HG03521 (cell line): ENCODE results near the gene SLC19A2.
A peak's percentile ranks its signal among the peaks of the same experiment; 100 is the strongest.
"Not testable (repeated sequence)": the region's sequence is repeated elsewhere in the genome, so short reads cannot be mapped to it uniquely, and the experiment has no call there.

ENCODE experiments used
- ATAC-seq: cut with Tn5 transposase; IDR thresholded peaks from one replicate; pipeline ENCODE4 v1.9.1; 2021; ENCODE audit warnings: mild to moderate bottlenecking, moderate library complexity; ENCODE audit not compliant: unreplicated experiment

Gene SLC19A2, protein sequence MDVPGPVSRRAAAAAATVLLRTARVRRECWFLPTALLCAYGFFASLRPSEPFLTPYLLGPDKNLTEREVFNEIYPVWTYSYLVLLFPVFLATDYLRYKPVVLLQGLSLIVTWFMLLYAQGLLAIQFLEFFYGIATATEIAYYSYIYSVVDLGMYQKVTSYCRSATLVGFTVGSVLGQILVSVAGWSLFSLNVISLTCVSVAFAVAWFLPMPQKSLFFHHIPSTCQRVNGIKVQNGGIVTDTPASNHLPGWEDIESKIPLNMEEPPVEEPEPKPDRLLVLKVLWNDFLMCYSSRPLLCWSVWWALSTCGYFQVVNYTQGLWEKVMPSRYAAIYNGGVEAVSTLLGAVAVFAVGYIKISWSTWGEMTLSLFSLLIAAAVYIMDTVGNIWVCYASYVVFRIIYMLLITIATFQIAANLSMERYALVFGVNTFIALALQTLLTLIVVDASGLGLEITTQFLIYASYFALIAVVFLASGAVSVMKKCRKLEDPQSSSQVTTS

GRCh38 chr1:169485431-169486280, at the start of gene SLC19A2:
SLC19A2 (minus strand) TSS chr1:169485944; CDS start chr1:169485766, 178 bp downstream.
- ATAC-seq: peak; percentile 98

- ATAC-seq: no peak
Measured at GRCh38 chr1:169534653-169535052, 48.9 kb upstream of the SLC19A2 start.

DNA sequence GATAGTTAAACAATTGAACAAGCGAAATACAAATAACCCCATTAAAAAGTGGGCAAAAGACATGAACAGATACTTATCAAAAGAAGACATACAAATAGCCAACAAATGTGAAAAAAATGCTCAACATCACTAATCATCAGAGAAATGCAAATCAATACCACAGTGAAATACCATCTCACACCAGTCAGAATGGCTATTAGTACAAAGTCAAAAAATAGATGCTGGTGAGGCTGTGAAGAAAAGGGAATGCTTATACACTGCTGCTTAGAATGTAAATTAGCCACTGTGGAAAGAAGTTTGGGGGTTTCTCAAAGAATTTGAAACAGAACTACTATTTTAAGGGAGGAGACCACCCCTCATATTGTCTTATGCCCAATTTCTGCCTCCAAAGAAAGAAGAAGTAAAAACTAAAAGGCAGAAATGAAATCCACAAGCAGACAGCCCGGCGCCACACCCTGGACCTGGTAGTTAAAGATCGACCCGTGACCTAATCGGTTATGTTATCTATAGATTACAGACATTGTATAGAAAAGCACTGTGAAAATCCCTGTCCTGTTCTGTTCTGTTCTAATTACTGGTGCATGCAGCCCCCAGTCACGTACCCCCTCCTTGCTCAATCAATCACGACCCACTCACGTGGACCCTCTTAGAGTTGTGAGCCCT, 47.9 kb upstream of the SLC19A2 start:
- not testable (repeated sequence) for ATAC-seq

GRCh38 chr1:169530448-169530847, 44.7 kb upstream of the SLC19A2 start:
- ATAC-seq: no peak

- no peak for ATAC-seq
Measured at GRCh38 chr1:169529068-169529642, 43.4 kb upstream of the SLC19A2 start.

DNA sequence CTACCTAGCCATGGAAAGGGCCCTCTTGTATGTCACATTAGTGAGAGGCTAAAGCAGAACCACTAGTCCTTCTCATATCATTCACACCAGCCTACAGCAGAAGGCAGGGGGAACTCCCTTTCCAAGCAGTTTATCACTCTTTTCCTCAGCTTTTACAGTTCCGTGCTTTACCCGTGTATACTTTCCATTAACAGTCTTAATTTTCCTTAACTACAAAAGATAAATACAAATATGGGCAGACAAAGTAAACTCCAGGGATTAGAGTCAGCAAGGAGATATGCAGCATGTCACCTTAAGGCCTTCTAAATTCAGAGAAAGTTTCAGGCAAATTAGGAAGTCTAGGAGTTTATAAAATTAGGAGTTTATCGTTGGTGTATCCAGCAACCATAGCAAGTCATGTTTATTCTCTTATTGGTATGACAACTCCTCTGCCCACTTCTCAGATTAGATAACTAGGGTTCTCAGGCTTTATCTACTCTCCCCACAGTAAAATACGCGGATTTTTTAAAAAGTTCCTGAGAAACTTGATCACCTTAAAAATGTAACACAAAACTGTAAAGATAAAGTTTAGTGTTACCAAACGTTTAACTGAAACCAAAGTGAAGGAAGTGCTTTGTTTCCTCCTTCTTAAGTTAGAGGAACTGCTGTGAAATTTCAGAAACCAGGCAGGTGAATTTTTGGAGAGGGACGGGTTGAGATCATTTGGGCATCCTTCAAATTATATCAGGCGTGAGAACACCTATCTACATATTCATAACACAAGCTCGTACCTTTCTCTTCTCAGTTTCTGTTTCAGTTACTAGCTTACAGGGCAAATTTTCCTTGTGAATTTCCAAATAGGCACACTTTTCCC, 42.7 kb upstream of the SLC19A2 start:
- no peak for ATAC-seq

DNA sequence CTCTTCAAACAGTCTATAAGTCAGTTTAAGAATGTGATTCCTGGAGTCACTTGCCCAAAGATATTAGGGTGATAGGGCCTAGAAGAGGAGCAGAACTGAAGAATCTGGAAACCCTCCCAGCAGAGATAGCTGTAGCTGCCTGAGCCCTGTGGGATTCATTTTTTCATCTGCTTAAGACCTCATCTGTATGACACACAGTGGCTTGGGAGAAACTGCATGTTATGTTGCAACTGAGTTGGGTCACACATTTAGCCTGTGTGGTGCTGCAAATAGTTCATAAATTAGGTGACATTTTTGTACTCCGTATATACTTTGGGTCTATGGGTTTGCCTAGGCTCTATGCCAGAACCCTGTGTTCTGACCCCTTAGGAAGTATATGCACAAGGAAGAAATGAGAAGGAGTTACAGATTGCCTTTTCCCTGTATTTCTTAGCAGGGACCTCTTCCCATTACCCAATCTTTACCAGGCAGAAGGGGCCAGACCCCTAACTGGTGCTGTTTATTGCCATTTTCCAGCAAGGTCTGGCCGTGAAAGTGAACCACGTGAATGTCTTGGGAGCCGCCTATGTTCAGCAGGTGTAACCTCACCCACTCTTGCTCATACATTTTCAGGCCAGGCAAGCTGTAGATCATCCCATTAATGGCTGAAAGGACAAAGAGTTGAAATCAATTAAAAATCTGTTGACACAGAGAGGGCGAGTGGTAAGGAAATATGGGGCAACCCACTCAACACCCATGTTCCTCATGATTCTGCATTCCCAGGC, 41.9 kb upstream of the SLC19A2 start:
- no peak for ATAC-seq

GRCh38 chr1:169527001-169527400, 41.3 kb upstream of the SLC19A2 start:
- ATAC-seq: no peak

- ATAC-seq: no peak
Measured at GRCh38 chr1:169526120-169526832, 40.5 kb upstream of the SLC19A2 start.

GRCh38 chr1:169525391-169525790, 39.6 kb upstream of the SLC19A2 start:
- ATAC-seq: no peak

GRCh38 chr1:169523904-169524303, 38.2 kb upstream of the SLC19A2 start:
- ATAC-seq: no peak

DNA sequence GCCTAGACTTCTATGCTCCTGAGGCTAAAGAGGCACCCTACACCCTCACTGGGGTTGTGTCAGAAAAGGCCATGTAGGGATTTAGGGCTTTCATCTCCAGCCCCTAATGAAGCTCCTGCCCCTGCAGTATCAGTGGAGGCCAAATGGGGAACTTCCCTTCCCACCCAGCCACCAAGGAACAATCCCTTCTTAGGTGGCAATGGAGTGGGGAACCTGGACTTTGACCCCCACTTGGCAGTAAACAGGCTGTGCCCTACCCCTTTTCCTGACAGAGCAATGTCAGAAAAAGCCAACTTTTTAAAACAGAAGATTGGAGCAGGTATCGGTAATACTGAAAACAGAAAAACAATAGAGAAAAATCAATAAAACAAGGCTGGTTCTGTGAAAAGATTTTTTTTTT, 35.5 kb upstream of the SLC19A2 start:
- ATAC-seq: no peak

- ATAC-seq: no peak
Measured at GRCh38 chr1:169517558-169518186, 31.9 kb upstream of the SLC19A2 start.

- no peak for ATAC-seq
Measured at GRCh38 chr1:169515641-169516040, 29.9 kb upstream of the SLC19A2 start.

- ATAC-seq: no peak
Measured at GRCh38 chr1:169514566-169515270, 29.0 kb upstream of the SLC19A2 start.

GRCh38 chr1:169513208-169513607, 27.5 kb upstream of the SLC19A2 start:
- no peak for ATAC-seq

DNA sequence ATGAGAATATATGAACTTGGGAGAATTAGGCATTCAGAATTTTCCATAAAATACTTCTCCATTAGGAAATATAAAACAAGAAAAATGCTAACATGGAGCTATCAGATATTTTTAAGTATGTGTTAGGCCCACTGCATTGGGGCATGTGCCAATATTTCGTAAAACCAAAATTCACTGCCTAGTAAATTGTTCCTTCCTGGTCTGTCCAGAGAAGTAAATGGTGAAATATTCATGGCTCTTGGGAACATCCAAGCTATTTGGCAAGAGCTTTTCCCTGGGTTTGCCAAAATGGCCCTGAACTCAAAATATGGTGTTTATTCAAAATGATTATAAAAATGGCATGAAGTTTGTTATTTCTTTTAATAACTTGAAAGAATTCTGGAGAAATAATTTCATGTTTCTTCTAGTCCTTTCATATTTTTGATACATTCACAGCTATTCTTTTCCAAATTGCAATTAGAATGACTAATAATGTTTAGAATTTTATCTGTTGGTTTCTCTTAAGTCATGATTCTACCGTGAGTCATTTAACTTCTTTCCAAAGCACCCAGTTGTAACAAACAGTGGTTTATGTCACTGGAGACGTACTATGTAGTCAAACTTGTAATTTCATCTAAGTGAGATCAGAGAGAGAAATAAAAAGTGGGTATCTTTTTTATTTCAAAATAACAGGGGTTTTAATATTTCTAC, 25.7 kb upstream of the SLC19A2 start:
- no peak for ATAC-seq
